HUDEP-2 (cell line): Measurements from ENCODE around the gene TTLL4.

Source experiments
- DNase-seq, 76 experiments: peaks; one replicate each; lab custom pipeline; 2025; ENCODE audit not compliant: unreplicated experiment in 76 of 76; lab: John Stamatoyannopoulos, UW

TTLL4 gene

GRCh38 chr2:218780046-218780445 is 69.4 kb downstream of the TTLL4 start:
- DNase-seq = no peak

GRCh38 chr2:218780851-218781690 is 70.4 kb downstream of the TTLL4 start:
- DNase-seq = no peak

- DNase-seq = no peak
Measured at GRCh38 chr2:218781691-218782527, 71.3 kb downstream of the TTLL4 start, which contains the start of gene CYP27A1. Gene CYP27A1 (plus strand): TSS chr2:218782147. CDS start chr2:218782183, 36 bp downstream.

- DNase-seq = no peak
Measured at GRCh38 chr2:218782528-218782844, 71.9 kb downstream of the TTLL4 start.

- no peak for DNase-seq
Measured at GRCh38 chr2:218783688-218784087, 73.1 kb downstream of the TTLL4 start.

GRCh38 chr2:218785103-218785502 is 74.5 kb downstream of the TTLL4 start:
- no peak for DNase-seq

- DNase-seq = no peak
Measured at GRCh38 chr2:218786133-218786532, 75.5 kb downstream of the TTLL4 start.

GRCh38 chr2:218788529-218789255 is 78.1 kb downstream of the TTLL4 start:
- no peak for DNase-seq

GRCh38 chr2:218792433-218792832 is 81.8 kb downstream of the TTLL4 start:
- DNase-seq = no peak

GRCh38 chr2:218796691-218797090 is 86.1 kb downstream of the TTLL4 start:
- DNase-seq = no peak

GRCh38 chr2:218798767-218799504 is 88.3 kb downstream of the TTLL4 start:
- peak in 17 of 76 experiments; percentile 3 to 47 (median 16) for DNase-seq

GRCh38 chr2:218799990-218800389 is 89.4 kb downstream of the TTLL4 start:
- no peak for DNase-seq

- DNase-seq = no peak
Measured at GRCh38 chr2:218802386-218802994, 91.9 kb downstream of the TTLL4 start.

GRCh38 chr2:218804817-218805216 is 94.2 kb downstream of the TTLL4 start:
- DNase-seq = no peak
